SU-DHL-6 (cell line): ENCODE data around the gene TP53BP2.

ENCODE experiments used
- CTCF ChIP-seq: fragments of 200-600 bp; sonication (generic); IDR thresholded peaks from one replicate; pipeline ENCODE4 v1.5.1; 2017; ENCODE audit warnings: antibody characterized with exemption, mild to moderate bottlenecking, low read length, moderate library complexity; ENCODE audit not compliant: insufficient read depth, poor library complexity, severe bottlenecking
- EZH2phosphoT487 ChIP-seq: fragments of 200-600 bp; sonication (generic), shearing (Covaris generic); conservative IDR thresholded peaks from 2 replicates; pipeline ENCODE4 v1.6.1; 2018; ENCODE audit warnings: mild to moderate bottlenecking, antibody characterized with exemption, low read length, moderate library complexity, mixed read lengths

GRCh38 chr1:223861904-223862303 is 16.2 kb upstream of the TP53BP2 start:
- no peak for TF ChIP-seq CTCF
- TF ChIP-seq EZH2phosphoT487, result no peak
